CD4-positive, alpha-beta T cell treated with Interleukin-4 for 4 hours (primary cell): Measurements from ENCODE around the gene EXOC3L4.
"Not testable (repeated sequence)": the region's sequence is repeated elsewhere in the genome, so short reads cannot be mapped to it uniquely, and the experiment has no call there.

ENCODE experiments used
- DNase-seq: peaks from one replicate; pipeline ENCODE4 v3.0.0-alpha.2; 2020

EXOC3L4 gene

DNA sequence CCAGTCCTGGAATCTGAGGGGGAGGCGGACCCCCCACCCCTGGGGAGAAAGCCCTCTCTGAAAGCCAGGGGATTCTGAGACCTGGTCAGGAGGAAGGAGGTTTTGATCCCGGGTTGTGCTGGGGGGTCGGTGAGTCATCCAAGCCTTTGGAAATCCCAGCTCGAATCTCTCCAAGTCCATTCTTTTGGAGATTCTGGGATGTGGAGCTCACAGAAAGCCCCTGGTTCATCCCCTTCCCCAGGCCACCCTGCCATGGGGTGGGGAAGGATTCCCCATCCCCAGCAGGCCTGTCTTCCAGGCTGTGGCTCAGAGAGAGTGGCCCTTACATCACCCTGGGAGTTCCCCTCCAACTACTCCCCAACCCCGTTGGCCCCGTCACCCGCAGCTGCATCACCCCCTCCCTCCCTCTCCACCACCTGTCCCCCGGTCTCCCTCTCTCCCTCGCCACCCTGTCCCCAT is 14.3 kb downstream of the EXOC3L4 start:
- no peak for DNase-seq

DNA sequence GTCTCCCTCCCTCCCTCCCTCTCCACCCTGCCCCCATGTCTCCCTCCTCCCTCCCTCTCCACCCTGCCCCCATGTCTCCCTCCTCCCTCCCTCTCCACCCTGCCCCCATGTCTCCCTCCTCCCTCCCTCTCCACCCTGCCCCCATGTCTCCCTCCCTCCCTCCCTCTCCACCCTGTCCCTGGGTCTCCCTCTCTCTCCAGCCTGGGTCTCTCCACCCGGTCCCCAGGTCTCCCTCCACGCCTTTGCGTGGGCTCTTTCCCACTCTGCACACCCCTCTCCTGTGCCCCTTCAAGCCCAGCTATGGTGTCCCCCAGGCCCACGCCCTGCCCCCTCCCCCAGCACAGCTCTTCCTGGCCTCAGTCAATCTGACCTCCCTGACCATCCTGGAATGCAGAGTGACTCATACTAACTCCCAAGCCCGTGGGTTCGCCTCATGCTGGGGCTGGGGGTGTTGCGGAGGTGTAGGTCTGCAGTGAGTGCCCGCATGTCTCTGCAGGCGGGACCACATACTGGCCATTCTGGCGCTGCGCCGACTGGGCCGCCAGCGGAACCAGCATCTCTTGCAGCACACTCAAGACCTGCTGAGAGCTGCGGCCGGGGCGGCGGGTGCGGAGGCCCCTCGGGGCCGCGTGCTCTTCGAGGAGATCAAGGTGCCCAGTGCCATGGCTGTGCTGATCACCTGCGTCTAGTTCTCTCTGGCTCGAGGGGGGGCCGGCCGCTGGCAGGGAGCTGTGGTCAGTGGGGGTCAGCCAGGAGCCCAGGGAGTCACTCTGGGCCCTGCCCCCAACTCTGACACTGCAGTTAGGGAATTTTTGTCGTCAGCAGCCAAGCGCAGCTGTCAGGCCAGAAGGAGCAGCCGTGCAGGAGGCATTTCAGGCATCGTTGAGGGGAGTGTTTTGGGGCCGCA is 15.3 kb downstream of the EXOC3L4 start:
- no peak for DNase-seq

DNA sequence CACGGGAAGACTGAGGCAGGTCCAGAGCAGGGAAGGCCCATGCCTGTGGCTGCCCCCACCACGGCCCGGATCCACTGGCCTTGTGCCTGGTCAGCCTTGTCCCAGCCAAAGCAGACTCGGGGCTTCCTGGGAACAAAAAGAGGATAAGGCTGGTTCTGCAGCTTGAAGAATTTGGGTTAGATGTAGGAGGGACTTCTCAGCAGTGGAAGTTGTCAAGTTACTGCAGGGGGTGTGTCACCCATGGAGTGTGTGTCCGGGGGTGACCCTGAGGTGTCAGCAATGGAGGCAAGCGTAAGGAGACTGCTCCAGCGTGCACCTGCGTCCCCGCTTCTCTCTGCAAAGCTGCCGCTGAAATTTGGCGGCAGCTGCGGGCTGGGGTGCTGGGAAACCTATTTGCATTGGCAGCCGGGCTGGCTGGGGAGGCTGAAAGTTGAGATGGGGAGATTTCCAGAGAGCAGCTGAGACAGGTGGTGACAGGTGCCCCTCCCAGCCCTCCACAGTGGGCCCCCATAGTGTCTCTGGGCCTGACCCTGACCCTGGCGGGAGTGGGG is 16.2 kb downstream of the EXOC3L4 start:
- DNase-seq, result no peak

- DNase-seq, result no peak
Observed at GRCh38 chr14:103111232-103111868, 16.8 kb downstream of the EXOC3L4 start.

DNA sequence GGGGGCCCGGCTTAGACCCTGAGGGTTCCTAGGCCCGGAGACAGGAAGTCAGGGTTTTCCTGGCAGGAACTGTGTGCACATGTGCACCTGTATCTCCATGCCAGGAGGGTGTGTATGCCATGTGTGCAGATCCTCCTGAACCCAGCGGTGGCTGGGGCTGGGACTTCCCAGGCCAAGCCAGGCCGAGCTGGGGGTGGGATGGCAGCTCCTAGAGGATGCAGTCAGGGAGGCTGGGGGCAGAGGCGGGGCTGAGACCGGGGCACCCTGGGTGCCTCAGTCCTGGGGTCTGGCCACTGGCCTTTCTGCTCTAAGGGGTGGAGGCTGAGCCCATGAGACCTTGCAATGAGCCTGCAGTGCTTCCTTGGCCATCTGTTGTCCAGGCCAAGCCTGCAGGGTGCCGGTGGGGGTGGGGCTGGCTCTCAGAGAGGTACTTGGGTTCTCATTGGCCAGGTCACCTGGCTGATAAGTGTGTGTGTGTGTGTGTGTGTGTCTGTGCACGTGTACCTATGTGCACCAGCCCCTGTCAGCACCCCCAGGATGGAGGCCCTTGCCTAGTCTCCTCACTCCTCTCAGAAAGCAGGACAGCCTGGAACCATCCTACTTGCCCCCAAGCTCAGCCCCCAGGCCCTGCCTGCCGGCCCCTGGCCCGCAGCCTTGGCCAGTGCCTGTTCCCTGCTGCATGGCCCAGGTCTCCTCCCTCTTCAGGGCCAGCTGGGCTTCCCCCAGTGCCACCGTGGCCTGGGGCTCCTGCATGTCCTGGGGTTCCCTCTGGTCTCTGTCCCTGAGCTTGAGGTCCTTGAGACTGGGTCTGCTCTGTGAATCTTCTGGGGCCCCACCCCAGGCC is 18.1 kb downstream of the EXOC3L4 start:
- DNase-seq, result no peak

DNA sequence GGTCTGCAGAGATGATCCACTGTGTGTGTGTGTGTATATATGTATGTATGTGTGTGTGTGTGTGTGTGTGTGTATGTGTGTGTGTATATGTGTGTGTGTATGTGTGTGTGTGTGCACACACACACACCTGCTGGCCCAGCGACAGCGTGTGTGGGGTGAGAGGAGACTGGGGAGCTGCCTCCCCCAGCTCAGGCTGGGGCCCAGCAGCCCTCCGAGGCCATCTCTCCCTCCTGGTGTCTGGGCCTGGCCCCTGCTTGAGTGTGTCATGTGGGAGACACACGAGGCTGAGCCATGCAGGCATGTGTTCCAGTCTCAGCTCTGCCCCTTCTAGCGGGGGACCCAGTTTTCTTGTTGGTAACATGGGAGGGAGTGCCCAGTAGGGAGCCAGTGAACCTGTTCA is 18.8 kb downstream of the EXOC3L4 start:
- no peak for DNase-seq

DNA sequence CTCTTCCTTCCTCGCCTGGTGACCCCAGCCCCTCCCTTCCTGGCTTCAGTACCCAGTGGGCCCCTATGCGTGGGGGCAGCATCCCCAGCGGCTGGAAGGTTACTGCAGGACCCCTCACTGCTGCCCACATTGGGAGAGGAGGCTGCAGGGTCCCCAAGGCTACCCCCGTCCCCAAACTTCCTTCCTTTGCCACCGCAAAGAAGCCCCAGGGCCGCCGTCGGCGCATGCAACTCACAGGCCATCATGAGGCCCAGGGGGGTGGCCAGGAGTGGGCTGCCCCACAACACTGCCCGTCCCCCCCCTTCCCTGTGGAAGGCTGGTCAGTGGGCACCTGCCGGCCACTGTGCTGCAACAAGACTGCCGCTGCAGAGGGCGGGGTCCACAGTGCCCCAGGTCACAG is 19.2 kb downstream of the EXOC3L4 start:
- no peak for DNase-seq

DNA sequence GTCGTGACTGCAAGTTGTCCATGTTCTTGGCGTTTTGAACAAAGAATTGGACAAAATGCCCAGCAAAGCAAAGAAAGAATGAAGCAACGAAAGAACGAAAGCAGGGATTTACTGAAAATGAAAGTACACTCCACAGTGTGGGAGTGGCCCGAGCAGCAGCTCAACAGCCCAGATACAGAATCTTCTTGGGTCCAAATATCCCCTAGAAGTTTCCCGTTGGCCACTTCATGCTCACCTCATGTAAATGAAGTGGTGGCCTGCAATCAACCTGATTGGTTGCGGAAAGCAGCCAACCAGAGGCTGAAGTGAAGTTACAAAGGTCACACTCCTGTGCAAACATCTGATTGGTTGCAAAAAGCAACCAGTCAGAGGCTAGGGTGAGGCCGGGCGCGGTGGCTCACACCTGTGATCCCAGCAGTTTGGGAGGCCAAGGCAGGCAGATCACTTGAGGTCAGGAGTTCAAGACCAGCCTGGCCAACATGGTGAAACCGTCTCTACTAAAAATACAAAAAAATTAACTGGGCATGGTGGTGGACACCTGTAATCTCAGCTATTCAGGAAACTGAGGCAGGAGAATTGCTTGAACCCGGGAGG is 20.7 kb downstream of the EXOC3L4 start:
- DNase-seq, result not testable (repeated sequence)

DNA sequence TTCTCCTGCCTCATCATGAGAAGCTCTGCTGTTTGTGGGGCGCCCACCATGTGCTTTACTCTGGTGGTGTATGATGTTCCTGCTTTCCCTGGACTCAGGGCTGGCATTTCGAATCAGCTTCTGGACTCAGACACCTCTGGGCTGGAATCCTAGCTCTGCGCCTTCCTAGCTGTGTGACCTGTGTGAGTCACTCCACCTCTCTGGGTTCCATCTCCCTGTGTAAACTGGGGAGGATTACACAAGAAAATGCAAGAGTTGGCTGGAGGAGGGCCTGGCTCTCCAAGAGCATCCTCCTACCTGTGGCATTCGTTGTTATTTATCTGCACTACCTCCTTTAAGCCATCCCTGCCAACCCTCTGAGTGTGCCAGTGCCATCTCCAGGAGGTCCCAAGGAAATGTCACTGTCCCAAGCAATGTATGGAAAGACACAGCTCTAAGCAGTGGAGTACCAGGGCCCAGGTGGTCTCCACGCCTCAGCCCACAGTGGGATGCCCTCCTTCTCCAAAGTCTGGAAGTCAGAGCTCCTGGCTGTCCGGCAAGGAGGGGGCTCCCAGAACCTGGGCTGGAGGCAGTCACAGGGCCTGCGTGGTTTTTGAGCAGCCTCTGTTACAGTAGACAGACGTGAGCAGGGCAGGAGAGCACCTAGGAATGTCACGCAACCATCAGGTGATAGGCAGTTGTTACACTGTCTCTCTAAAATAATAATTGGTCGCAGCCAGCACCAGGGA is 21.5 kb downstream of the EXOC3L4 start:
- DNase-seq, result no peak

GRCh38 chr14:103116636-103117035 is 22.1 kb downstream of the EXOC3L4 start:
- no peak for DNase-seq

DNA sequence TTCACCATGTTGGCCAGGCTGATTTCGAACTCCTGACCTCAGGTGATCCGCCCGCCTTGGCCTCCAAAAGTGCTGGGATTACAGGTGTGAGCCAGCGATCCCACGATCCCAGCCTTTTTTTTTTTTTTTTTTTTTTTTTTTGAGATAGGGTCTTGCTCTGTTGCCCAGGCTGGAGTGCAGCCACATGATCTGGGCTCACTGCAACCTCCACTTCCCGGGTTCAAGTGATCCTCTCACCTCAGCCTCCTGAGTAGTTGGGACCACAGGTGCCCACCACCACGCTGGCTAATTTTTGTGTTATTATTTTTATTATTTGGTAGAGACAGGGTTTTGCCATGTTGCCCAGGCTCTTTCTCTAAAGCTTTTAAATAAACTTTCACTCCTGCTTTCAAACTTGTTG is 23.0 kb downstream of the EXOC3L4 start:
- DNase-seq, result not testable (repeated sequence)

DNA sequence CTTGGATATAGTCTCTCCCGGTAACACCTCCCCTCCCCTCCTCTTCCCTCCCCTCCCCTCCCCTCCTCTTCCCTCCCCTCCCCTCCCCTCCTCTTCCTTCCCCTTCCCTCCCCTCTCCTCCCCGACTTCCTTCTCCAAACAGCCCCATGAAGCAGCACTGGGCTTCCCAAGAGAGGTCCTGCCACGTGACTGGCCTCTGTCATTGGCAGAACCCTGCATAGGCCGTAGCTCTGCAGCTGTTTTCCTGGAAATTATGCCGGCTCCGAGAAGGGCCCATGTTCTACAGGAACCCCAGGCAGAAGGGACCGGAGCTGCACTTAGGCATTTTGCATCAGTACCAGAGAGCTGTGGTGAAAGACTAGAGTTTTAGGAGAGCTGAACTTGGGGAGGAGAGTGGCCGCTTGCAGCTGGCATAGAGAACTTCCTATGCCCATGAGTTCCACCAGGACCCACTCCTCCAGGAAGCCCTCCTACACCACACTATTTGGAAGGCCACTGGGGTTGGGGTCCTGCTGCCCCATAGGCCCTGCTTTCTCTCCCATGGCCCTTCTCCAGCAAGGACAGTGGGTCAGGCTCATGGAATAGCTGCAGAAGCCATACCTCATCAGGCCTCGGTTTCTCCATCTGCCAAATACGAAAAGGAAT is 23.6 kb downstream of the EXOC3L4 start:
- no peak for DNase-seq

GRCh38 chr14:103118663-103119404 is 24.3 kb downstream of the EXOC3L4 start:
- peak; percentile 14 for DNase-seq

DNA sequence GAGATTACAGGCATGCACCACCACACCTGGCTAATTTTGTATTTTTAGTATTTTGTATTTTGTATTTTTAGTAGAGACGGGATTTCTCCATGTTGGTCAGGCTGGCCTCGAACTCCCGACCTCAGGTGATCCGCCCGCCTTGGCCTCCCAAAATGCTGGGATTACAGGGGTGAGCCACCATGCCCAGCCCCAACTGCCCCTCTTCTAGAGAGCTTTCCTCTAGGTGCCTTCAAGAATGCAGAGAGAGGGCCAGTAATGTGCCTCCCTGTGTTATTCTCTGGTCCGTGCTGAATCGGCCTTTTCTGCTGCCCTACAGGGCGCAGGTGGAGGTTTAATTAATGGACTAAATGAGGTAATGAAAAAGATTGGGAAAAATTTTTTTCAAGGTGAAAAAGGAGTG is 25.0 kb downstream of the EXOC3L4 start:
- not testable (repeated sequence) for DNase-seq

DNA sequence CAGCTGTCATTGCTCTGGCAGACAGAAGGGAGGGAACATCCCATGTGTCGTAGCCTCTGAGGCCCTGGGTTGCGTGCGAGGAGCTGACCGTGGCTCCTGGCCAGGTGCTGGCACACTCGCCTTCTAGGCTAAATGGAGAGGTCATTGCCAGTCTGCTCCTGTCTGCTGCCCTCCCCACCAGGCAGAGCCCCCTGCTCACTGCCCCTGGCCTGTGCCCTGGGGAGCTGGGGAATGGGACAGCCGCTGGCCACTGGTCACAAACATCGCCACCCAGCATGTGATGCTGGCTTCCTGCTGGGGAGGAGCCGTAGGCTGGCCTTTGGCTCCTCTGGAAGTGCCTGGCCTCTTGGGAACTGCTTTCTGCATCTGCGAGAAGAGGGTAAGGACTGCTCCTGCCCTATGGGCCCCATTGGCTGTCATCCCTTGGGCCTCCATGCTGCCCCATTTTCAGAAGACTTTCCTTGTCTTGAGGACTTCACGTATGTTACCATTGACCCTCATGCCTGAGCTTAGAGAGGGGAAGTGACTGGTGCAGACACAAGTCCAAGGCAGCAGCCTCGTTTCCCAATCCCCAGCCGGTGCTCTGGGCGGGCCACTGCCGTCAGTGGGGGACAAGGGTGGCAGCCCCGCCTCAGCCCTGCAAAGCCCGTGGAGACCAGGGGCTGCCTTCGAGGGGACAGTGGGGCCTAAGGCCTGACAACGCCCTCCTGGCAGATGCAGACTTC is 26.8 kb downstream of the EXOC3L4 start:
- DNase-seq, result no peak

DNA sequence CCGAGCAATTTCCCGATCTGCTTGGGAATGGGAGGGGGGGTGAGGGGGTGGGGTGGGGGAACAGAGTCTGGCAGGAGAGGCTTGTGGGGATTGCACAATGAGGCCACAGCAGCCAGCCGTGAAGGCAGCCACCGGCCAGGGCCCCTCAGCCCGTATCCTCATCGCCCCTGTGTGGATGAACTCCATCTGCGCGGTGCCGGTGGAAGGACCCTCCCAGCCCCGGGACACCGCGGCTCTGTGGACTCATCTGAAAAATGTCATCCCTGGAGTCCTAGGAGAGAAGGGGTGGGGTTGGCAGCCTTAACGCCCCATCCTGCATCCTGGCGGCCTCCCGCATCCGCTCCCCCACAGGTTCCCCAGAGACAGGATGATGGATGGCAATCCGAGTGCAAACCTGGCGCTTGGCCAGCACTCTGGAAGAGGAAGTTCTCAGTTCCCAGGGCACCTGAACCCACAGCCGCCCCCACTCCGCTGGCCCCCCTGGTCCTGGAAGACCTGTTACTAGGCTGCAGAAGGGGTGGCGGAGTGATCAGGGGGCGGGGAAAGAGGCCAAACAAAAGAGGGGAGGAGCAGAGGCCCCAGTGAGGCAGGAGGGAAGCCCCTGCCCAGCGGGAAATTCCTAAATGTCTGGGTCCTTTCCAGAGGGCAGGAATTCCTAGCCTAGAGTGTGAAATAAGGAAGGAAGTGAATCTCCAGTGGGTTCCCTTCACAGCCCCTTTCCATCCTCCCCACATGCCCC is 27.5 kb downstream of the EXOC3L4 start:
- DNase-seq, result no peak

DNA sequence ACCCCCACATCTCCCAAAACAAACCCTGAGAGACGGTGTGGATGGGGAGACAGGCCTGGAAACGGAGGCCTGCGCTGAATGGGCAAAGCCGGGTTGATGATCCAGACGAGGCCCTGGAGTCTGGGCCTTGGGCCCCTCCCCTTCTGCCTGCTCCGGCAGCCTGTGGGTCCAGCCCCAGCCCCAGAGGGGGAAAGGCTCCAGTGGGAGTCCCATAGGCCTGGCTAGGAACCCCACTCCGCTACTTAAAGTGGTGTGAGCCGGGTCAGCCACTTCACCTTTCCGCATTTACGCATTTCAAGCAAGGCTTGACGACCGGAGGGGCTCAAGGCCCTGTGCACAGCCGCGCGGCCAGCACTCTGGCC is 28.0 kb downstream of the EXOC3L4 start:
- no peak for DNase-seq

- no peak for DNase-seq
Observed at GRCh38 chr14:103122947-103123633, 28.6 kb downstream of the EXOC3L4 start, which contains the start of gene TNFAIP2. Gene TNFAIP2, plus strand, starts transcription at chr14:103123461. Its CDS starts 2,997 bp downstream, at chr14:103126458.
